ENCODE data around the gene KLHL35.

Gene KLHL35

GRCh38 chr11:75447415-75447814, 14.4 kb upstream of the KLHL35 start:
- TF ChIP-seq CTCF (IDR thresholded peaks at IDR 0.05; ENCODE audit: insufficient read depth, missing control alignments), result no peak
- FAIRE-seq, result no peak
- DNase-seq (ENCODE audit: insufficient read length, low spot score), result no peak

- peak; percentile 81 for DNase-seq (ENCODE audit: insufficient read length, low spot score)
- no peak for FAIRE-seq
Observed at GRCh38 chr11:75445315-75445953, 12.4 kb upstream of the KLHL35 start.

GRCh38 chr11:75443043-75443442, 10.0 kb upstream of the KLHL35 start:
- DNase-seq (ENCODE audit: insufficient read length, low spot score), result no peak
- TF ChIP-seq CTCF (IDR thresholded peaks at IDR 0.05; ENCODE audit: insufficient read depth, missing control alignments), result no peak
- FAIRE-seq, result no peak

More at GRCh38 chr11:75445315-75445953, 12.4 kb upstream of the KLHL35 start:
- TF ChIP-seq CTCF (IDR thresholded peaks at IDR 0.05; ENCODE audit: insufficient read depth, missing control alignments), result peak; percentile 97

- DNase-seq (ENCODE audit: insufficient read length, low spot score), result no peak
- TF ChIP-seq CTCF (IDR thresholded peaks at IDR 0.05; ENCODE audit: insufficient read depth, missing control alignments), result no peak
- no peak for FAIRE-seq
Observed at GRCh38 chr11:75442161-75442885, 9.3 kb upstream of the KLHL35 start.

- FAIRE-seq (no peak), DNase-seq (ENCODE audit: insufficient read length, low spot score) (no peak)
- no peak for TF ChIP-seq CTCF (IDR thresholded peaks at IDR 0.05; ENCODE audit: insufficient read depth, missing control alignments)
Observed at GRCh38 chr11:75441804-75442132, 8.8 kb upstream of the KLHL35 start.

- DNase-seq (ENCODE audit: insufficient read length, low spot score) (no peak), FAIRE-seq (no peak)
- no peak for TF ChIP-seq CTCF (IDR thresholded peaks at IDR 0.05; ENCODE audit: insufficient read depth, missing control alignments)
Observed at GRCh38 chr11:75440960-75441803, 8.2 kb upstream of the KLHL35 start.

Measured in D721Med (cell line).